ENCODE results near the gene L3MBTL3. TPM values are rescaled to one million over a fixed set of nuclear protein-coding genes. Genes with fewer than 3 reads are reported as not detected.

L3MBTL3 gene
- total RNA-seq, 2 experiments from 2014 or later = 15.4 to 25.6 TPM

DNA sequence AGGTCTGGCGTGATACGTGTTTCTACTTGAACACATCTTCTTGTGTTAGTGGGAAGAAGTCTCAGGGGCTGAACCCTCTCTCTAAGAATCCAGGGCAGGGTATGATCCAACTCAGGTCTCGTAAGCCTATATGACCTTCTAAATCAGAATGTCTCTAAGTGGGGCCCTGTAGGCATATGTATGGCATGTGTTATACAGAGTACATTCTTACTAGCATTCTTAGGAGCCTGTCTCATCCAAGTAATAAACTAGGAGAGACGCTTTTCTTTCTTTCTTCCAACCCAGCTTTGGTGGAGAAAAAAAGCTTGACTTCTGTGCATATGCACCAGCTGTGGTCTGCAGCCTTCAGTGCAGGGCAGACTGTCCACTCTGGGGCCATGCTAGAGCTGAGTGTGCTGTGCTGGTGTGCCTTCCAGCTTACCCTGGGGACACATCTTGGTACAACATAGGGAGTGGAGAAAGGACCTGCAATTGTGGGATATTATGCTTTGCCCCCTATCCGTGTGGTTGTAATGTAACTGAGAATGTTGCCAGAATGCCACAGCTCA is 47.3 kb downstream of the L3MBTL3 start:
- no peak for ATAC-seq
- no peak overlapping the region for H3K27ac Mint-ChIP-seq
- H3K27me3 Mint-ChIP-seq = no peaks in the 10 kb centered on the region
- DNase-seq = no peak
- H3K4me3 Mint-ChIP-seq = no peak overlapping the region
- CTCF ChIA-PET = interaction anchor here (1.2 kb wide), 1 partner anchor 10 kb away, joined by 5 read pairs; no protein-coding TSS in a partner anchor
- H3K9me3 Mint-ChIP-seq (ENCODE audit: low read depth) = no peaks in the 10 kb centered on the region
- H3K36me3 Mint-ChIP-seq = peaks cover 31% of the 10 kb centered on the region
- H3K4me1 Mint-ChIP-seq = peaks cover 2% of the 10 kb centered on the region

DNA sequence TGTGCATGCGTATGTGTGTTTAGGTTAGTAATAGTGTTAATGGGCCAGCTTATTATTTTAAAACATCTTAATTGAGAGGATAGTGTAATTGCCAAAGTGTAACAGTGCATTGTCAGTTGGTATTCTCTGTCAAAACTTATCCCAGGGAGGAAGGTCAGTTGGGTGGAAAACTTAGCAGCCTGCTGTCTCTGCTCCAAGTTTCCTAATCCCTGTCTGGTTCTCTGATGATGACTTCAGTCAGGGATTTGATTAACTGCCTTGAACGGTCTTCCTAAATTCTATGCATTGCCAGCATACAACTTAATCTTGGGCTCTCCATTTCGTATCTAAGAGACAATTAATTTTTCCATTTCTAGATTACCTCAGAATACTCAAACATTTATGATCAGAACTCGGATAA is 51.1 kb downstream of the L3MBTL3 start:
- CTCF ChIA-PET = interaction anchor here (0.8 kb wide), 1 partner anchor 11 kb away, joined by 4 read pairs; no protein-coding TSS in a partner anchor
- DNase-seq = no peak
- H3K27me3 Mint-ChIP-seq = no peaks in the 10 kb centered on the region
- no peak overlapping the region for H3K27ac Mint-ChIP-seq
- H3K4me3 Mint-ChIP-seq = no peak overlapping the region
- peaks cover 18% of the 10 kb centered on the region for H3K36me3 Mint-ChIP-seq
- H3K4me1 Mint-ChIP-seq = no peaks in the 10 kb centered on the region
- H3K9me3 Mint-ChIP-seq (ENCODE audit: low read depth) = no peaks in the 10 kb centered on the region
- no peak for ATAC-seq

DNA sequence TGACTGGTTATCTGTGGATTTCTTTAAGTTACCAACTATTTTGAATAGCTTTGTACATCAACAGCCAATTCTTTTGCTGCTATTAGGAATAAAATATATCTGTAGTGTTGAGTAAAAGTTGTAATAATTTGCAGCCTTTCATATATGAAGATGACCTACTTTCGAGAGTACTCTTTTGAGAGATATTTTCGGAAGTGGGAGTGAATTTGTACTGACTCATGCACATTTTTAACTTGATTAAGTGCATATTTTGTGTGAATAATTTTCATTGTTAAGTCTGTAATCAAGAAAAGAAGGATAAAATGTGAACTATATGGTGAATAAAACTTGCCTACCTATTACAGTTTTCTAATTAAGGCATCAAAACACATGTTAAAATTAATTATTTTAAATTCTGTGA is 51.9 kb downstream of the L3MBTL3 start:
- H3K9me3 Mint-ChIP-seq (ENCODE audit: low read depth) = no peaks in the 10 kb centered on the region
- no peak overlapping the region for H3K4me3 Mint-ChIP-seq
- H3K36me3 Mint-ChIP-seq = peaks cover 21% of the 10 kb centered on the region
- no peaks in the 10 kb centered on the region for H3K27me3 Mint-ChIP-seq
- H3K4me1 Mint-ChIP-seq = peaks cover 6% of the 10 kb centered on the region
- H3K27ac Mint-ChIP-seq = no peak overlapping the region
- no peak for DNase-seq
- CTCF ChIA-PET = interaction anchor here (0.6 kb wide), 1 partner anchor 64 kb away, joined by 3 read pairs; no protein-coding TSS in a partner anchor
- no peak for ATAC-seq

DNA sequence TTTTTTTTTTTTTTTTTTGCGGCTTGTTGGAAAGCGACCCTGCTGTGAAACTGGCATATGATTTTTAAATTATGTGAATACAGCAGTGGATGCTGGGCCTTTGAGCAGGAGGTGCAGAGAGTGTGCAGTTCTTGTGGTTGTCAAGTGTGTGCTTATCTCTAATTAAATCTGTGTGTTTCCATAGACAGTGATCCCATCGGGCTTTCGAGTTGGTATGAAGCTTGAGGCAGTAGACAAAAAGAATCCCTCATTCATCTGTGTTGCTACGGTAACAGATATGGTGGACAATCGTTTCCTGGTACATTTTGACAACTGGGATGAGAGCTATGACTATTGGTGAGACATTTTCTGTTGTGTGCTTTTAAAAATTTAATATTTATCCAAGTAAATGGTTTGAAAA is 52.4 kb downstream of the L3MBTL3 start:
- CTCF ChIA-PET = interaction anchor here (0.6 kb wide), 1 partner anchor 64 kb away, joined by 3 read pairs; no protein-coding TSS in a partner anchor
- H3K9me3 Mint-ChIP-seq (ENCODE audit: low read depth) = no peaks in the 10 kb centered on the region
- peaks cover 10% of the 10 kb centered on the region for H3K4me1 Mint-ChIP-seq
- no peaks in the 10 kb centered on the region for H3K27me3 Mint-ChIP-seq
- ATAC-seq (no peak), DNase-seq (no peak)
- no peak overlapping the region for H3K27ac Mint-ChIP-seq
- H3K36me3 Mint-ChIP-seq = peaks cover 22% of the 10 kb centered on the region
- H3K4me3 Mint-ChIP-seq = no peak overlapping the region

DNA sequence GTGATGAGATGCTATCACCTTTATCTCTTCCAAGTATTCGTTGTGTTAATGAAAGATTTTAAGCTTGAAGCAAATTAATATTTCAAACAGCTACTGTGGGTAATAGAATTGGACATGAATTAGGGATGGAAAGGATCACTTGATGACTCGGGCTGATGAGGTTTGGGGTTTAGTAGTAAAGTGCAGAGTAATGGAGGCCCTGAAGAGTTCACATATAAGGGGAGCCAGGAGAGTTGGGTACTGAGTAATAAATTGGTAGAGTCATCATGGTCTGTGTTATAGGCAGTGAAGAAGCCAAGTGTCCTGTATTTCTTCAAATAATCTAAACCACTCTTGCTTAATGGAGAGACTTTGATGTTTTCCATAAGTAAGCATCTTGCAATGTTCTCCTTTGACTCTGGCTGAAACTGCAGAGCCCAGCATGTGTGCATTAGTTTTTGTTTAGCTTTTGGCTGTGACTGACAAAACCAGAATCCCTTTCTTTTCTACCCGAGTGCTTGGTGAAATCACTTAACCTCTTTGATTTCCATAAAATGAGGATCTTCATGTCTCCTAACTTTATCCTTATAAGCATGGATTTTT is 57.6 kb downstream of the L3MBTL3 start:
- Mint-ChIP-seq H3K36me3 (peaks cover 16% of the 10 kb centered on the region), H3K27ac (peak overlapping the region; percentile 5), H3K27me3 (no peaks in the 10 kb centered on the region), H3K4me1 (peaks cover 32% of the 10 kb centered on the region), H3K9me3 (ENCODE audit: low read depth) (no peaks in the 10 kb centered on the region), H3K4me3 (no peak overlapping the region)
- CTCF ChIA-PET = interaction anchor here (0.9 to 3.5 kb wide), 5 partner anchors 10 to 206 kb away, joined by 3 to 10 read pairs (median 5); no protein-coding TSS in a partner anchor
- DNase-seq = no peak
- ATAC-seq = peak; percentile 23

DNA sequence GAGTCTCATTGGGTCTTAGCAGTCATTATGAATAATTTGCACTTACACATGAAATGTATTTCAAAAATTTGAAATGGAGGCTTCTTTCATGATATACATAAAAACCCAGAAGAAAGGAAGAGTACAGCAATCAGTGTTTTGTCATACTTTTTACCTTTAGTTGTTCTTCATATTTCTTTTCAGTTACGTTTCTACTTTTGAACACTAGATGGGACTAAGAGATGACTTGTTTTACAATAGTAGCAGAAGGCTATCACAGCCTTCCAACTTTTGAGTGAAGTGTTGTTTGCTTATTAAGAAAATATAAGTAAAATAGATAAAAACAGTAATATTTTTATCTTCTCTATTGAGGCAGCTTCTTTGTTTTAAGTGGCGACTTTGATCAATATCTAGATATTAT is 58.1 kb downstream of the L3MBTL3 start:
- ATAC-seq (no peak), DNase-seq (no peak)
- H3K36me3 Mint-ChIP-seq = peaks cover 16% of the 10 kb centered on the region
- CTCF ChIA-PET = interaction anchor here (0.9 to 1.6 kb wide), 2 partner anchors 33 to 206 kb away, joined by 3 to 4 read pairs; no protein-coding TSS in a partner anchor
- no peak overlapping the region for H3K4me3 Mint-ChIP-seq
- no peak overlapping the region for H3K27ac Mint-ChIP-seq
- H3K27me3 Mint-ChIP-seq = no peaks in the 10 kb centered on the region
- H3K9me3 Mint-ChIP-seq (ENCODE audit: low read depth) = no peaks in the 10 kb centered on the region
- peaks cover 32% of the 10 kb centered on the region for H3K4me1 Mint-ChIP-seq

DNA sequence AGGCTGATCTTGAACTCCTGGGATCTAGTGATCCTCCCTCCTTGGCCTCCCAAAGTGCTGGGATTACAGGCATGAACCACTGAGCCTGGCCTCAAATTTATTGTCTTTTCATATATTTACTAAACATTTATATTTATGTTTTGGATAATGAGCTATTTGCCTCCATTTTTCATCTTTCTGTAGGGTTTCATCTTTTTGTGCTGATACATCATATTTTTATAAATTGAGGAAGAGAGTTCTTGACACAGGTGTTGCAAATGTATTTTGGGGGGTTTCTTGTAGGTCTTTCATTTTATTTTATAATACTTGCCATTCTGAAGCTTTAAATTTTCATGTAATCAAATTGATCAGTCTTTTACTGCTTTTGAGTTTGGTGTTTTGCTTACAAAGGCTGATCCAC is 72.4 kb downstream of the L3MBTL3 start:
- Mint-ChIP-seq H3K4me3 (no peak overlapping the region), H3K27ac (no peak overlapping the region), H3K4me1 (no peaks in the 10 kb centered on the region), H3K27me3 (no peaks in the 10 kb centered on the region), H3K36me3 (peaks cover 46% of the 10 kb centered on the region), H3K9me3 (ENCODE audit: low read depth) (peaks cover 5% of the 10 kb centered on the region)
- DNase-seq (no peak), ATAC-seq (no peak)
- CTCF ChIA-PET = interaction anchor here (1.4 kb wide), 1 partner anchor 26 kb away, joined by 3 read pairs; no protein-coding TSS in a partner anchor

DNA sequence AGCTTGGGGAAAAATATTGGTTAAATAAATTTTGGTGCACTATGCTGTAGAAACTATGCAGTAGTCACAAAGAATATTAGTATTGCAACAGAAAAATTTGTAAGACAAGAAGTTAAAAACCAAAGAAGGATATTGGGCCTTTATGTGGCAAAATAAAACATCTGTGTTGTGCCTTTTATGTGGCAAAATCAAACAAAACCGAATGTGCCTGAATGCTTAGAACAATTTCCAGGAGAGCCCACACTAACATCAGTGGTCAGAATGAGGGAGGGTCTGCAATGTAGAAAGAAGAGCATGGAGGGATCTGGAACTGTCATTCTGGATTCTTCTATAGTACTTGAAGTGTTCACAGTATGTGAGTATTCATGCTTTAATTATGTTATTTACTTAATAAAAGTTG is 75.2 kb downstream of the L3MBTL3 start:
- DNase-seq (no peak), ATAC-seq (no peak)
- Mint-ChIP-seq H3K27me3 (no peaks in the 10 kb centered on the region), H3K9me3 (ENCODE audit: low read depth) (peaks cover 5% of the 10 kb centered on the region), H3K4me1 (peaks cover 12% of the 10 kb centered on the region), H3K27ac (no peak overlapping the region), H3K36me3 (peaks cover 54% of the 10 kb centered on the region), H3K4me3 (no peak overlapping the region)
- CTCF ChIA-PET = no interaction called here

DNA sequence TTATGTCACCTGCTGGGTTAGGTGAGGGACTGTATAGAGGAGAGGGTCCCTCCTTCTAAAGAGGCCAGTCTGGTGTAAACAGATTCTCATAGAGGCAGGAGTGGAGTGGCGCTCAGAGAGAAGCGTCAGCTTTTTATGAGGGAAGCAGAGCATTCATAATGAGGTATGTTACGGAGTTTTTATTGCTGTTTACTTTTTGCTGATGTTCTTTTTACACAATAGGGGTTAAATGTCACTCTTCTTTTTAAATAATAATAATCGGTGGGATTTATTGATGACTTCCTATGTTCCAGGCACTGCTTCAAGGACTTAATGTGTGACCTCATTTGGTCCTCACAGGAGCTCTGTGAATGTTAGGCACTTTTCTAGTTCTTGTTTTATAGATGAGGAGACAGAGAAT is 79.9 kb downstream of the L3MBTL3 start:
- H3K4me1 Mint-ChIP-seq = peaks cover 12% of the 10 kb centered on the region
- ATAC-seq (no peak), DNase-seq (no peak)
- CTCF ChIA-PET = no interaction called here
- H3K9me3 Mint-ChIP-seq (ENCODE audit: low read depth) = peaks cover 2% of the 10 kb centered on the region
- H3K36me3 Mint-ChIP-seq = peaks cover 44% of the 10 kb centered on the region
- H3K4me3 Mint-ChIP-seq = no peak overlapping the region
- H3K27ac Mint-ChIP-seq = no peak overlapping the region
- no peaks in the 10 kb centered on the region for H3K27me3 Mint-ChIP-seq

DNA sequence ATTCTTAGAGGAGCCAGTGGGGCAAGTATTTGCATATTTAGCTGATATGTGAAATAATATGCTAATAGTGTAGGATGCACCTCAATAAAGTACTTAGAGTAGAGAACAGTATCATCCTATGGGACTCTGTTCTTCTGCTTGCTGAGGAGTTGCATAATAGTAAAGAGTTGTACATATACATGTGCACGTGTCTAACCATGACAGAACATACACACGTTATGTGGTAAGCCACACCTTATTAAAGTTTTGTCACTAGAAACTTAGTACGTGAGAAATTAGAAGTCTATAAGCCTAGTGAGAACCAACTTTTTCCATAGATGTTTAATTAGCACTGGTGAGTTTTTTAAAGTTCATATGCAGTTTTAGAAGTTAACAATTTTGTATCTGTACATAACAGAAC is 80.7 kb downstream of the L3MBTL3 start:
- no peak for DNase-seq
- Mint-ChIP-seq H3K4me3 (no peak overlapping the region), H3K9me3 (ENCODE audit: low read depth) (peaks cover 2% of the 10 kb centered on the region), H3K4me1 (peaks cover 12% of the 10 kb centered on the region), H3K36me3 (peaks cover 40% of the 10 kb centered on the region), H3K27ac (no peak overlapping the region), H3K27me3 (no peaks in the 10 kb centered on the region)
- CTCF ChIA-PET = no interaction called here
- ATAC-seq = no peak

DNA sequence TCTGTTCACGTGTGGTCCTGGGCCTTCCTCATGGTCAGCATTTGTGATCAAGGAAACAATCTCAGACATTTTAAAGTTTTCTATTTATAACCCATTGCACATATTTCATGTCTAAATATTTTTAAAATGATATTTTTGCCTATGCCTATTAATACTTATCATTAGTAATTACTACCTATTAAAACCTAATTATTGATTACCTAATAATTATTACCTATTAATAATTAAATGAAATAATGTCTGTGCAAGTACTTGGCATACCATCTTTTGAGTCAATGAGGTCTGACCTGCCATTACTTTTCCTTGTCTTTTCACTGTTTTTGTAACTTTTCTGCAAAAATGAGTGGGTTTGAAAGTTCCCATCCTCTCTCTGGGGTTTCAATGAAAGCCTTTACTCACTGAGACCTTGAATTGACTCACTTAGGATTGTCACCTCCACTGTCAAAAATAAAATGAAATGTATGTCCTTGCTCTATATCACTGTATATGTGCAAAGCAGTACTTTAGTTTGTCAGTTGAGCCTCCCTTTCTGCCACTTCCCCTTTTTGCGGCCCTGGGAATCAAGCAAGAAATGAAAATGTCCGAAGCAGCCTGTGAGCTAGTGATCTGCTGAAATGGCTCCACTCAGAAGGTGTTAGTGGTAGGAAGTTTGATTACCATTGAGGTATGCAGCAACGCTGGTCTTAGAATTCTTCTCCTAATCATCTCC is 87.8 kb downstream of the L3MBTL3 start:
- ATAC-seq = no peak
- Mint-ChIP-seq H3K36me3 (peaks cover 51% of the 10 kb centered on the region), H3K27ac (no peak overlapping the region), H3K9me3 (ENCODE audit: low read depth) (no peaks in the 10 kb centered on the region), H3K4me1 (no peaks in the 10 kb centered on the region), H3K27me3 (no peaks in the 10 kb centered on the region), H3K4me3 (no peak overlapping the region)
- CTCF ChIA-PET = no interaction called here
- no peak for DNase-seq

DNA sequence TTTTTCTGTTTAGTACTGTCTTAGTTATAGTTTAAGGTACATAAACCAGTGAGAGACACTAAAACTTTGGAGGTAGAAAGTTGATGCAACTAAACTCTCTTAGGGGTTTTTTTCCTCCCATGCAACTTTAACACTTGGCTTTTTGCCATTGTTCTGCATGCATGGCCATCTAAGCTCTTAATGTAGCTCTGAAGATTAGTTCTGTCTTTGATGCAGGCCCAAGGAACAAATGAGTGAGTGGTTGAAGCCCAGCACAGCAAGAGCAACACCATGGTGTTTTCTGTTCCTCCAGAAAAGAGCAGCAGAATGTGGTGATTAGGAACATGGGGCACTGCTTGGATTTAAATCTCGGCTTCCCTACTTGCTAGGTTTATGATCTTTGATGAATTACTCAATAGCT is 89.3 kb downstream of the L3MBTL3 start:
- CTCF ChIA-PET = interaction anchor here (0.6 kb wide), 1 partner anchor 1669 kb away, joined by 5 read pairs; no protein-coding TSS in a partner anchor
- Mint-ChIP-seq H3K4me1 (no peaks in the 10 kb centered on the region), H3K4me3 (no peak overlapping the region), H3K36me3 (peaks cover 46% of the 10 kb centered on the region), H3K27me3 (no peaks in the 10 kb centered on the region), H3K9me3 (ENCODE audit: low read depth) (no peaks in the 10 kb centered on the region), H3K27ac (no peak overlapping the region)
- no peak for DNase-seq
- no peak for ATAC-seq

DNA sequence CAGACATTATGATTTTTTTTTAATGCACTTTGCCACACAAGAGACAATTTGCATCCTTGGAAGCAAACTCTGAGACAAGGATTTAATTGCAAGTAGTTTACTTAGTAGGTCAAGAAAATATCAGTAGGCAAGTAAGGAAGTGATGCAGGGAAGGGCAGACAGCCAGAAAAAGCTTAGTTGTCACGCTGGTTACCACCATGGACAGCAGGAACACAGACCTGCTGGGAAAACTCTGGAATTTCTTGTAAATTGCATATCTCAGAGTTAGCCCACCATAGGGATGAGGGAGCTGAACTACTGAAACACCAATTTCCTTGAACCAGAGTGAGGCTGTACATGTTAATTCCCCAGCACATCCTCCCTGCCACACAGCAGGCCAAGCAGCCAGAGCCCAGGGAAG is 92.7 kb downstream of the L3MBTL3 start:
- H3K4me1 Mint-ChIP-seq = no peaks in the 10 kb centered on the region
- ATAC-seq = no peak
- no peak overlapping the region for H3K4me3 Mint-ChIP-seq
- H3K9me3 Mint-ChIP-seq (ENCODE audit: low read depth) = no peaks in the 10 kb centered on the region
- CTCF ChIA-PET = no interaction called here
- DNase-seq = no peak
- H3K36me3 Mint-ChIP-seq = peaks cover 49% of the 10 kb centered on the region
- H3K27me3 Mint-ChIP-seq = no peaks in the 10 kb centered on the region
- H3K27ac Mint-ChIP-seq = no peak overlapping the region

All from activated CD8-positive, alpha-beta memory T cell treated with anti-CD3 and anti-CD28 coated beads, Interleukin-2, amount 10 ng/mL, durations not matched to agents 7 days and 5 days (primary cell).